MG63 (cell line): Measurements from ENCODE around the gene ATP6V1A. TPM values are rescaled to one million over a fixed set of nuclear protein-coding genes. Genes with fewer than 3 reads are reported as not detected.
A peak's percentile ranks its signal among the peaks of the same experiment; 100 is the strongest.

Experiments
- DNase-seq: peaks from one replicate; pipeline ENCODE4 v3.0.0-alpha.2; 2020
- H3K27me3 ChIP-seq: fragments of 250-450 bp; sonication (Bioruptor Pico); 2 replicates; pipeline ENCODE4 v1.5.1; 2020; ENCODE audit warnings: mild to moderate bottlenecking, moderate library complexity
- H3K36me3 ChIP-seq: fragments of 250-450 bp; sonication (Bioruptor Pico); 2 replicates; pipeline ENCODE4 v1.5.1; 2020; ENCODE audit warnings: mild to moderate bottlenecking, moderate library complexity
- H3K4me3 ChIP-seq: fragments of 250-450 bp; sonication (Bioruptor Pico); 2 replicates; pipeline ENCODE4 v1.5.1; 2020; ENCODE audit warnings: mild to moderate bottlenecking, moderate library complexity
- H3K9me3 ChIP-seq: fragments of 250-450 bp; sonication (Bioruptor Pico); 2 replicates; pipeline ENCODE4 v1.5.1; 2020; ENCODE audit warnings: mild to moderate bottlenecking, moderate library complexity
- total RNA-seq: library from RNA; depleted of rRNA; stranded (reverse); fragments of >200 nt; shearing (Covaris generic); gene quantifications from 2 replicates; pipeline ENCODE4 v1.2.3, GENCODE V29; 2014; ENCODE audit warnings: low replicate concordance; rRNA removed

ATP6V1A gene
- 54.5 and 79.5 TPM in 2 replicates for total RNA-seq

GRCh38 chr3:113746548-113747282 is at the start of gene ATP6V1A:
ATP6V1A (plus strand) TSS chr3:113747035; CDS start chr3:113778754, 31,719 bp downstream.
- Histone ChIP-seq H3K27me3 (no peaks in the 10 kb centered on the region), H3K4me3 (peak within 1 kb of the TSS; percentile 98), H3K9me3 (no peaks in the 10 kb centered on the region), H3K36me3 (peaks cover 12% of the 10 kb centered on the region)
- peak; percentile 93 for DNase-seq

- Histone ChIP-seq H3K27me3 (no peaks in the 10 kb centered on the region), H3K36me3 (no peaks in the 10 kb centered on the region), H3K9me3 (no peaks in the 10 kb centered on the region), H3K4me3 (peak overlapping the region; percentile 68)
- DNase-seq: no peak
Observed at GRCh38 chr3:113697500-113698090, 49.2 kb upstream of the ATP6V1A start.

- Histone ChIP-seq H3K9me3 (no peaks in the 10 kb centered on the region), H3K36me3 (no peaks in the 10 kb centered on the region), H3K27me3 (no peaks in the 10 kb centered on the region), H3K4me3 (peak overlapping the region; percentile 68)
- no peak for DNase-seq
Observed at GRCh38 chr3:113698213-113698742, 48.6 kb upstream of the ATP6V1A start.

- H3K4me3 ChIP-seq: peak overlapping the region; percentile 23
- H3K27me3 ChIP-seq: no peaks in the 10 kb centered on the region
- DNase-seq: peak; percentile 52
- H3K36me3 ChIP-seq: no peaks in the 10 kb centered on the region
- H3K9me3 ChIP-seq: no peaks in the 10 kb centered on the region
Observed at GRCh38 chr3:113698956-113699355, 47.9 kb upstream of the ATP6V1A start.

GRCh38 chr3:113707835-113708234 is 39.0 kb upstream of the ATP6V1A start:
- Histone ChIP-seq H3K36me3 (no peaks in the 10 kb centered on the region), H3K9me3 (no peaks in the 10 kb centered on the region), H3K27me3 (peaks cover 2% of the 10 kb centered on the region; the same call in 1 of the 2 replicates), H3K4me3 (no peak overlapping the region)
- no peak for DNase-seq

- peaks cover 22% of the 10 kb centered on the region for H3K36me3 ChIP-seq
- H3K9me3 ChIP-seq: no peaks in the 10 kb centered on the region
- no peak for DNase-seq
- no peak overlapping the region for H3K4me3 ChIP-seq
- H3K27me3 ChIP-seq: no peaks in the 10 kb centered on the region
Observed at GRCh38 chr3:113712129-113712528, 34.7 kb upstream of the ATP6V1A start.

GRCh38 chr3:113714702-113715101 is 32.1 kb upstream of the ATP6V1A start:
- DNase-seq: no peak
- no peaks in the 10 kb centered on the region for H3K9me3 ChIP-seq

GRCh38 chr3:113717308-113717707 is 29.5 kb upstream of the ATP6V1A start:
- Histone ChIP-seq H3K9me3 (no peaks in the 10 kb centered on the region), H3K4me3 (no peak overlapping the region), H3K27me3 (no peaks in the 10 kb centered on the region), H3K36me3 (peaks cover 72% of the 10 kb centered on the region)
- DNase-seq: no peak

More at GRCh38 chr3:113714702-113715101, 32.1 kb upstream of the ATP6V1A start:
- Histone ChIP-seq H3K4me3 (no peak overlapping the region), H3K27me3 (no peaks in the 10 kb centered on the region), H3K36me3 (peaks cover 46% of the 10 kb centered on the region)

- no peak for DNase-seq
- H3K36me3 ChIP-seq: peaks cover 78% of the 10 kb centered on the region
Observed at GRCh38 chr3:113717818-113718217, 29.0 kb upstream of the ATP6V1A start.

GRCh38 chr3:113719294-113719693 is 27.5 kb upstream of the ATP6V1A start:
- no peak for DNase-seq
- H3K9me3 ChIP-seq: no peaks in the 10 kb centered on the region
- H3K4me3 ChIP-seq: no peak overlapping the region
- peaks cover 88% of the 10 kb centered on the region for H3K36me3 ChIP-seq
- no peaks in the 10 kb centered on the region for H3K27me3 ChIP-seq

More at GRCh38 chr3:113717818-113718217, 29.0 kb upstream of the ATP6V1A start:
- Histone ChIP-seq H3K27me3 (no peaks in the 10 kb centered on the region), H3K9me3 (no peaks in the 10 kb centered on the region), H3K4me3 (no peak overlapping the region)

- DNase-seq: no peak
- no peak overlapping the region for H3K4me3 ChIP-seq
- H3K27me3 ChIP-seq: no peaks in the 10 kb centered on the region
- H3K9me3 ChIP-seq: no peaks in the 10 kb centered on the region
- H3K36me3 ChIP-seq: peaks cover 92% of the 10 kb centered on the region
Observed at GRCh38 chr3:113719758-113720157, 27.1 kb upstream of the ATP6V1A start.

GRCh38 chr3:113721636-113722035 is 25.2 kb upstream of the ATP6V1A start:
- no peak overlapping the region for H3K4me3 ChIP-seq
- no peak for DNase-seq
- H3K27me3 ChIP-seq: no peaks in the 10 kb centered on the region
- H3K36me3 ChIP-seq: peaks cover 80% of the 10 kb centered on the region
- no peaks in the 10 kb centered on the region for H3K9me3 ChIP-seq

- H3K36me3 ChIP-seq: peaks cover 55% of the 10 kb centered on the region
Observed at GRCh38 chr3:113728661-113729060, 18.2 kb upstream of the ATP6V1A start.

GRCh38 chr3:113730550-113730949 is 16.3 kb upstream of the ATP6V1A start:
- H3K27me3 ChIP-seq: no peaks in the 10 kb centered on the region
- H3K9me3 ChIP-seq: no peaks in the 10 kb centered on the region
- H3K36me3 ChIP-seq: peaks cover 47% of the 10 kb centered on the region
- no peak overlapping the region for H3K4me3 ChIP-seq
- DNase-seq: no peak

More at GRCh38 chr3:113728661-113729060, 18.2 kb upstream of the ATP6V1A start:
- Histone ChIP-seq H3K9me3 (no peaks in the 10 kb centered on the region), H3K4me3 (no peak overlapping the region), H3K27me3 (no peaks in the 10 kb centered on the region)
- DNase-seq: no peak

- Histone ChIP-seq H3K4me3 (no peak overlapping the region), H3K36me3 (peaks cover 55% of the 10 kb centered on the region)
Observed at GRCh38 chr3:113731694-113732093, 15.1 kb upstream of the ATP6V1A start.

GRCh38 chr3:113736548-113737089 is 10.2 kb upstream of the ATP6V1A start:
- Histone ChIP-seq H3K9me3 (no peaks in the 10 kb centered on the region), H3K36me3 (peaks cover 41% of the 10 kb centered on the region), H3K27me3 (no peaks in the 10 kb centered on the region), H3K4me3 (no peak overlapping the region)
- no peak for DNase-seq

More at GRCh38 chr3:113731694-113732093, 15.1 kb upstream of the ATP6V1A start:
- H3K27me3 ChIP-seq: no peaks in the 10 kb centered on the region
- H3K9me3 ChIP-seq: no peaks in the 10 kb centered on the region
- DNase-seq: no peak

- Histone ChIP-seq H3K36me3 (peaks cover 33% of the 10 kb centered on the region), H3K4me3 (no peak overlapping the region), H3K27me3 (no peaks in the 10 kb centered on the region), H3K9me3 (no peaks in the 10 kb centered on the region)
- no peak for DNase-seq
Observed at GRCh38 chr3:113741086-113741485, 5.7 kb upstream of the ATP6V1A start.
